ENCODE data around the gene CACNG4.

Gene CACNG4

GRCh38 chr17:67043283-67043682, 78.8 kb downstream of the CACNG4 start:
- DNase-seq (ENCODE audit: low read depth) = no peak

GRCh38 chr17:67044016-67044772, 79.7 kb downstream of the CACNG4 start, which contains the start of gene CACNG1:
Gene CACNG1, plus strand, starts transcription at chr17:67044554. Its CDS starts 107 bp downstream, at chr17:67044661.
- no peak for DNase-seq (ENCODE audit: low read depth)

- no peak for DNase-seq (ENCODE audit: low read depth)
Measured at GRCh38 chr17:67044940-67045339, 80.4 kb downstream of the CACNG4 start.

GRCh38 chr17:67046398-67046797, 81.9 kb downstream of the CACNG4 start:
- no peak for DNase-seq (ENCODE audit: low read depth)

GRCh38 chr17:67047382-67047781, 82.9 kb downstream of the CACNG4 start:
- no peak for DNase-seq (ENCODE audit: low read depth)

GRCh38 chr17:67049025-67049739, 84.7 kb downstream of the CACNG4 start:
- no peak for DNase-seq (ENCODE audit: low read depth)

GRCh38 chr17:67050066-67050465, 85.6 kb downstream of the CACNG4 start:
- DNase-seq (ENCODE audit: low read depth) = no peak

GRCh38 chr17:67050471-67051154, 86.1 kb downstream of the CACNG4 start:
- DNase-seq (ENCODE audit: low read depth) = no peak

- no peak for DNase-seq (ENCODE audit: low read depth)
Measured at GRCh38 chr17:67051155-67051538, 86.6 kb downstream of the CACNG4 start.

GRCh38 chr17:67051837-67052236, 87.3 kb downstream of the CACNG4 start:
- no peak for DNase-seq (ENCODE audit: low read depth)

GRCh38 chr17:67052720-67053437, 88.4 kb downstream of the CACNG4 start:
- no peak for DNase-seq (ENCODE audit: low read depth)

GRCh38 chr17:67053438-67054000, 89.0 kb downstream of the CACNG4 start:
- no peak for DNase-seq (ENCODE audit: low read depth)

- DNase-seq (ENCODE audit: low read depth) = no peak
Measured at GRCh38 chr17:67054011-67054591, 89.6 kb downstream of the CACNG4 start.

- DNase-seq (ENCODE audit: low read depth) = no peak
Measured at GRCh38 chr17:67054608-67055007, 90.1 kb downstream of the CACNG4 start.

- no peak for DNase-seq (ENCODE audit: low read depth)
Measured at GRCh38 chr17:67055041-67055443, 90.5 kb downstream of the CACNG4 start.

GRCh38 chr17:67055811-67056745, 91.6 kb downstream of the CACNG4 start:
- DNase-seq (ENCODE audit: low read depth) = no peak

- no peak for DNase-seq (ENCODE audit: low read depth)
Measured at GRCh38 chr17:67056746-67057490, 92.4 kb downstream of the CACNG4 start.

- DNase-seq (ENCODE audit: low read depth) = no peak
Measured at GRCh38 chr17:67058036-67058435, 93.5 kb downstream of the CACNG4 start.

GRCh38 chr17:67059372-67059771, 94.9 kb downstream of the CACNG4 start:
- DNase-seq (ENCODE audit: low read depth) = no peak

GRCh38 chr17:67063141-67063540, 98.6 kb downstream of the CACNG4 start:
- DNase-seq (ENCODE audit: low read depth) = no peak

Data from CMK (cell line).